ENCODE measurements around the gene PHF2.

Gene PHF2

DNA sequence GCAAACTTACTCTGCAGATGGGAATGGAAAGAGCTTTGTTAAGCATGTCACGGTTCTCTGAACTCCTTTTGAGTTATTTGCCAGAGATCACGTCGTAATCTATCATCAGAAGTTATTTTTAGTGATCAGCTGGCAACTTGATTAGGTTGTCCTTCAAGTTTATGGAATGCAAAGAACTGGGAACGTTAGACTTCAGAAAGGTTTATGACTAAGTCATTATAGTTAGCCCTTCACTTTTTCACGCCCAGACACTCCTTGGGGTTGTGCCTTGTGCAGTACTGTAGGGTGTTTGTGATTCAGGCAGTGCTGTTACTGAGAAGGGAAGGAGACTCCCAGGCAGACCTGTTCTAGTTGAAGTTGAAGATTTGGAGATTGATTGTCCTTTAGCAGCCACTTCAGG is 26.8 kb upstream of the PHF2 start:
- TF ChIP-seq, protein P1, sequence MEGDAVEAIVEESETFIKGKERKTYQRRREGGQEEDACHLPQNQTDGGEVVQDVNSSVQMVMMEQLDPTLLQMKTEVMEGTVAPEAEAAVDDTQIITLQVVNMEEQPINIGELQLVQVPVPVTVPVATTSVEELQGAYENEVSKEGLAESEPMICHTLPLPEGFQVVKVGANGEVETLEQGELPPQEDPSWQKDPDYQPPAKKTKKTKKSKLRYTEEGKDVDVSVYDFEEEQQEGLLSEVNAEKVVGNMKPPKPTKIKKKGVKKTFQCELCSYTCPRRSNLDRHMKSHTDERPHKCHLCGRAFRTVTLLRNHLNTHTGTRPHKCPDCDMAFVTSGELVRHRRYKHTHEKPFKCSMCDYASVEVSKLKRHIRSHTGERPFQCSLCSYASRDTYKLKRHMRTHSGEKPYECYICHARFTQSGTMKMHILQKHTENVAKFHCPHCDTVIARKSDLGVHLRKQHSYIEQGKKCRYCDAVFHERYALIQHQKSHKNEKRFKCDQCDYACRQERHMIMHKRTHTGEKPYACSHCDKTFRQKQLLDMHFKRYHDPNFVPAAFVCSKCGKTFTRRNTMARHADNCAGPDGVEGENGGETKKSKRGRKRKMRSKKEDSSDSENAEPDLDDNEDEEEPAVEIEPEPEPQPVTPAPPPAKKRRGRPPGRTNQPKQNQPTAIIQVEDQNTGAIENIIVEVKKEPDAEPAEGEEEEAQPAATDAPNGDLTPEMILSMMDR (IDR thresholded peaks at IDR 0.05; ENCODE audit: low read depth, low read length), result no peak
- Histone ChIP-seq H3K4me3 (ENCODE audit: low read depth, low read length) (no peak overlapping the region), H3K9me3 (ENCODE audit: severe bottlenecking) (no peaks in the 10 kb centered on the region), H3K27me3 (ENCODE audit: insufficient read depth, low read depth, severe bottlenecking) (no peaks in the 10 kb centered on the region), H3K36me3 (peaks cover 27% of the 10 kb centered on the region), H3K27ac (no peak overlapping the region)
- no peak for DNase-seq

DNA sequence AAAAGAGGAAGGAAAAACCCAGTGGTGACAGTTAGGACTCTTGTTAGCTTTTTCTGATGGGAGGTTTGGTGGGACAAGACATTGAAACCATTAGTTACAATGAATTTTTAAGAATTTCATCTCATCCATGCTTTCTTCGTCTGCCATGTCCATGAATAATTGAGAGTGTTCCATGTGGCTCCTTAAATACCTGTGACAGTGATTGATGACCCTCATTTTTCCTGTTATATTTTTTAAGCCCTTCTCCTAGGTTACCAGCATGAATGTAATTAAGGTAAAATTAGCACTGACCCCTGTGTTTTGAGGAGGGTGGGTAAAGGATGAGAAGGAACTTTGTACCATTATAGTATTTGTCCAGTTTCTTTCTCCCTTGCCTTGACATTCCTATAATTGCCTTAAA is 23.5 kb upstream of the PHF2 start:
- no peak for DNase-seq
- Histone ChIP-seq H3K27ac (no peak overlapping the region), H3K36me3 (peaks cover 29% of the 10 kb centered on the region), H3K27me3 (ENCODE audit: insufficient read depth, low read depth, severe bottlenecking) (no peaks in the 10 kb centered on the region), H3K4me3 (ENCODE audit: low read depth, low read length) (no peak overlapping the region), H3K9me3 (ENCODE audit: severe bottlenecking) (no peaks in the 10 kb centered on the region)
- TF ChIP-seq, protein P1 (IDR thresholded peaks at IDR 0.05; ENCODE audit: low read depth, low read length), result no peak

DNA sequence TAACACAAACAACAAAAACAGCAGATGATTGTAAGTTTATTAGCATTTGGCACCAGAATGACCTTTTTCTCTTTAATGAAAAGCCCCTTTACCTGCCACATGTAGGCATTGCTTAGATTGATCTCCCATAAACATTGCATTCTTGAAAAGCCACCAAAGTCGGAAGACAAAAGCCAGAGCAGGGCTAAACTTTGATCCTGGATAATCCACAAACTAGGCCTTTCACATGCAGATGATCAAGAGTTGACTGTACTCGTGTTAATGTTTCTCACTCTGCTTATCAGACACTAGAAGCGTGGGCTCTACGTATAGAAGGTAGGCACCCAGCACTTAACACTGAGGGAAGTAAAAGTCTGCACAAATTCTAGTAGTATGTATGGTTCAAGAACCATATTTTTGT is 21.0 kb upstream of the PHF2 start:
- no peak for DNase-seq
- Histone ChIP-seq H3K9me3 (ENCODE audit: severe bottlenecking) (no peaks in the 10 kb centered on the region), H3K36me3 (peaks cover 50% of the 10 kb centered on the region), H3K27ac (no peak overlapping the region), H3K4me3 (ENCODE audit: low read depth, low read length) (no peak overlapping the region), H3K27me3 (ENCODE audit: insufficient read depth, low read depth, severe bottlenecking) (no peaks in the 10 kb centered on the region)
- TF ChIP-seq, protein P1 (IDR thresholded peaks at IDR 0.05; ENCODE audit: low read depth, low read length), result no peak

DNA sequence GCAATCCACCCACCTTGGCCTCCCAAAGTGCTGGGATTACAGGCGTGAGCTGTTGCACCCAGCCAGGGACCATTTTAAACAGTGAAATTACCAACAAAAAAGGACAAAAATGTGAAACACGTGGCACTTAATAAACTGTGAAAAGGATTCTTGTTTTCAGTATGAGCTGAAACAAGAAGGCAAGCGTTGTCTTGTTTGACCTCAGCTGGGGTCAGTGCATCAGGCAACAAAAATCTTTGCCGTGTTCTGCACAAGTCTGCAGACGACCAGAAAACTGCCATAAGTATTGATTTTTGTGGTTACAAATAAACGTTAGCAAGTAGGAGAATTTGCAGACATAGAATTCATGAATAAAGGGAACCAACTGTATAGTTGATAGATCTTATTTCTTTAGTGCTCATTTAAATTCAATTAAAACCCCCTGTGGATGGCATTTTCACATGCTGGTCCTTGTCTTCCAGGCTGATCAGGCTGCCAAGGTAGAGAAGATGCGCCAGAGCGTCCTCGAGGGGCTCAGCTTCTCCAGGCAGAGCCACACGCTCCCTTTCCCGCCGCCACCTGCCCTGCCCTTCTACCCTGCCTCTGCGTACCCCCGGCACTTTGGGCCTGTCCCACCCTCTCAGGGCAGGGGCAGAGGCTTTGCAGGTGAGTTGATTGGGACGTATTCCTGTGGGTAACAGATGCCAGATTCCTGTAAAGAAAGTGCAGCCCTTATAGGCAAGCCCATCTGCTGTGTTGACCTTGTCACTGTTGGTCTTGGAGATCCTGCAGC is 18.8 kb upstream of the PHF2 start:
- peaks cover 53% of the 10 kb centered on the region for H3K36me3 ChIP-seq
- TF ChIP-seq, protein P1 (IDR thresholded peaks at IDR 0.05; ENCODE audit: low read depth, low read length), result no peak
- no peaks in the 10 kb centered on the region for H3K9me3 ChIP-seq (ENCODE audit: severe bottlenecking)
- H3K27ac ChIP-seq, result no peak overlapping the region
- H3K27me3 ChIP-seq (ENCODE audit: insufficient read depth, low read depth, severe bottlenecking), result no peaks in the 10 kb centered on the region
- DNase-seq, result no peak
- H3K4me3 ChIP-seq (ENCODE audit: low read depth, low read length), result no peak overlapping the region

DNA sequence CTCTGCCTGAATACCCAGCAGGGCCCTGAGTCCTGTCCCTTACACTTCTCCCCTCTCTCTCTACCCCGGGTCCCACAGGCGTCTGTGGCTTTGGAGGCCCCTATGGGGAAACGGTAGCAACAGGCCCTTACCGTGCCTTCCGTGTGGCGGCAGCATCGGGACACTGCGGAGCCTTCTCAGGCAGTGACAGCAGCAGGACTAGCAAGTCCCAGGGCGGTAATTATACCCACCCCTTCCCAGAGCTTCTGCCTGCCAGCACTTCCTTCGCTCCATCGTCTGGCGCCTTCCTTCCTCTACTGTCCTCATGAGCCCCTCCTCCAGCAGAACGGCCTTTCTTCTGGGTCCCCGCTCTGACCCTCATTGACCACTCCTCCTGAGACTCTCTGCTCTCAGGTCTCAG is 17.9 kb upstream of the PHF2 start:
- no peak for DNase-seq
- no peaks in the 10 kb centered on the region for H3K27me3 ChIP-seq (ENCODE audit: insufficient read depth, low read depth, severe bottlenecking)
- H3K36me3 ChIP-seq, result peaks cover 51% of the 10 kb centered on the region
- H3K27ac ChIP-seq, result no peak overlapping the region
- no peak overlapping the region for H3K4me3 ChIP-seq (ENCODE audit: low read depth, low read length)
- TF ChIP-seq, protein P1 (IDR thresholded peaks at IDR 0.05; ENCODE audit: low read depth, low read length), result no peak
- H3K9me3 ChIP-seq (ENCODE audit: severe bottlenecking), result no peaks in the 10 kb centered on the region

DNA sequence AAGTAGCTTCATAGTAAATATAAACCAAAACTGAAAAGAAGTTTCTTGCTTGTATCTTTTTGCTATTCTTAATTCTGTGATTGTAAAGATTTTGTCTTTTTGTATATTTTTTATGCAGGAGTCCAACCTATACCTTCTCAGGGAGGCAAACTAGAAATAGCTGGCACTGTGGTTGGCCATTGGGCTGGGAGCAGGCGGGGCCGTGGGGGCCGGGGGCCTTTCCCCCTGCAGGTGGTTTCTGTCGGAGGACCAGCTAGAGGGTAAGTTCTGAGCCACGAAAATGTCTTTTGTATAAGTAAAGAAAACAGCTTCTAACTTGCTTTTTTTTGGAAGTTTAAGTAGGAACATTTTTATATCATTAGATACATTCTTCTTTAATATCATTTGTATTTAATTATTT is 15.4 kb upstream of the PHF2 start:
- no peaks in the 10 kb centered on the region for H3K27me3 ChIP-seq (ENCODE audit: insufficient read depth, low read depth, severe bottlenecking)
- TF ChIP-seq, protein P1 (IDR thresholded peaks at IDR 0.05; ENCODE audit: low read depth, low read length), result no peak
- no peak overlapping the region for H3K4me3 ChIP-seq (ENCODE audit: low read depth, low read length)
- H3K36me3 ChIP-seq, result peaks cover 50% of the 10 kb centered on the region
- no peak for DNase-seq
- H3K27ac ChIP-seq, result no peak overlapping the region
- H3K9me3 ChIP-seq (ENCODE audit: severe bottlenecking), result no peaks in the 10 kb centered on the region

Data from WERI-Rb-1 (cell line).